Transverse colon (tissue), 1 donor: ENCODE measurements around the gene PPP2R2C.

Source experiments
- EP300 ChIP-seq: sonication (generic); formaldehyde crosslinking; IDR thresholded peaks from one replicate; pipeline ENCODE4 v1.6.1; 2017; ENCODE audit warnings: antibody characterized with exemption, low read depth
- POLR2A ChIP-seq: fragments of 450-650 bp; IDR thresholded peaks from one replicate; pipeline ENCODE4 v1.6.1; 2016; ENCODE audit warnings: antibody characterized with exemption, mild to moderate bottlenecking, moderate library complexity

DNA sequence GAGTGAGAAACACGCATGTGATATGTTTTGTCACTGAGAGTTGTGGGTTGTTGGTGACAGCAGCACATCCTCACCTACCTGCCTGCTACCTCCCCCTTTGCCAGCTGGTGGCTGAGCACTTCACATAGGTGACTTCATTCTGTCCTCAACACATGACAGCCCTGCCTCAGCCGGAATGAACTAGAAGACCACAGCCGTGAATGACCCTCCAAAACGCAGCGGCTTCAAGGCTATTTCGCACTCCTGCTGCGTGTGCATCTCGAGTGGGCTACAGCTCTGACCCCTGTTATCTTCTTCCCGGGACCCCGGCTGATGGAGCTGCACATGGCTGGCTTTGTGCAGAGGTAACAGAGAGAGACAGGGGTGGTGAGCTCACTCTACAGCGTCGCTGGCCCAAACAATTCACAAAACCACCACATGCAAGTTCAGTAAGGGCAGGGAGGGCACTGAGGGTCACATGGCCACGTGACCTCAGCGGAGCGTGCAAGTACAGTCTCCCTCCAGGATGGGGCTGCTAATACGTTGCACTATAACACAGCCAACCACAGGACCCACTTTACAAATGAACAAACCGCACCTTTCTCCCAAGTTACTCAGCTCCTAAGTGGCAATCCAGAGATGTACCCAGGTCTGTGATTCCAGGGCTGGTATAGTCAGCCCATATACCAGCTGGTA lies 6.3 kb upstream of the PPP2R2C start:
- TF ChIP-seq EP300 (no peak), POLR2A (no peak)
